Kidney epithelial cell (primary cell): ENCODE data around the gene OLAH. TPM values are rescaled to one million over a fixed set of nuclear protein-coding genes. Genes with fewer than 3 reads are reported as not detected.
"Not testable (repeated sequence)": the region's sequence is repeated elsewhere in the genome, so short reads cannot be mapped to it uniquely, and the experiment has no call there.

Source experiments
- DNase-seq: peaks from one replicate; pipeline ENCODE4 v3.0.0-alpha.2; 2010; ENCODE audit warnings: low read depth
- H3K27me3 ChIP-seq: 2 replicates; pipeline ENCODE4 v1.6.0; 2011; ENCODE audit warnings: low read length; ENCODE audit not compliant: control insufficient read depth, insufficient read depth
- H3K36me3 ChIP-seq: 2 replicates; pipeline ENCODE4 v1.5.1; 2011; ENCODE audit warnings: low read length; ENCODE audit not compliant: control insufficient read depth, insufficient read depth
- H3K4me3 ChIP-seq: 2 replicates; pipeline ENCODE4 v1.5.1; 2011; ENCODE audit warnings: low read depth, mild to moderate bottlenecking, control low read depth, low read length
- total RNA-seq: library from RNA; depleted of rRNA; stranded (reverse); fragments of >200 nt; gene quantifications from 2 replicates; pipeline ENCODE4 v1.2.3, GENCODE V29; 2015
- TF ChIP-seq, protein P1 (sequence below): IDR thresholded peaks from 2 replicates; pipeline ENCODE4 v1.5.1; 2011; ENCODE audit warnings: mild to moderate bottlenecking, moderate library complexity, low read length, control low read depth, inconsistent platforms; ENCODE audit not compliant: insufficient read depth, poor library complexity, severe bottlenecking

Gene OLAH
- total RNA-seq, result 8.4 TPM in 2 replicates

DNA sequence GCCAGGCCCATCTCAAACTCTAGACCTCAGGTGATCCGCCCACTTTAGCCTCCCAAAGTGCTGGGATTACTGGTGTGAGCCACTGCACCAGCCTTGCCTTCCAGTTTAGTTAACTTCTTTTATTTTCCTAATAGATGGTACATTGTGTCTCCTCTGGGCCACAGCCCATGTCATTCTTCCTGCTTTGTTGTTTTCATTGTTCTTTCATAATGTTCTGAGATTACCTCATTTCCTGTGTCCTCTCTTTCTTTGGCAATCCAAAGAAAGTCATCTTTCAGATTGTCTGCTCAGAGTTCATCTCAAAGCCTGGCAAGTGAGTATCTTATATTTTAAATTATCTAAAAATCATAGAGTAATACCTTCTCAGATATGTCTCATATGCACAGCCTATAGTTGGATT is at the start of gene OLAH:
Gene OLAH (plus strand): TSS at position 270 of the 400 bp plus-strand sequence. CDS start 3,346 bp downstream, outside the sequence.
- no peak for DNase-seq

DNA sequence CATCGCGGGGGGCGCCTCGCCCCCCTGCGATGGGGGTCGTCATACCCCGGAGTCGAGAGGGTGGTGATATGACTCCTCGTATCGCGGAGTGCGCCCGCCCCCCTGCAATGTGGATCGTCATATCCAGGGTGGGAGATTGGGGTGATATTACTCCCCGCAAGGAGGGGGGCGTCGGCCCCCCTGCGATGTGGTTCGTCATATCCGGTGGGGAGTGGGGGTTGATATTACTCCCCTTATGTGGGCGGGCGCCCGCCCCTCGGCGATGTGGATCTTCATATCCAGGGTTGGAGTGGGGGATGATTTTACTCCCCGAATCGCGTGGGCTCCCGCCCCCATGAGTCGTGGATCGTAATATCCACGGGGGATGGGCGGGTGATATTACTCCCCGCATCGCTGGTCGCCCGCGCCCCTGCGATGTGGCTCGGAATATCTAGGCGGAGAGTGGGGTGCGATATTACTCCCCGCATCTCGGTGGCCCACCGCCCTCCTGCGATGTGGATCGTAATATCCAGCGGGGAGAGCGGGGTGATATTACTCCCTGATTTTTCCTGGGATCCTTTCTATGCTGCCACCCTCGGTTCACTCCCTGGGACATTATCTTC is 47.7 kb upstream of the OLAH start:
- no peak for DNase-seq

More for the DNA sequence above, at the start of gene OLAH:
- Histone ChIP-seq H3K4me3 (no peak within 1 kb of the TSS), H3K27me3 (no peaks in the 10 kb centered on the region), H3K36me3 (no peaks in the 10 kb centered on the region)
- TF ChIP-seq, protein P1, sequence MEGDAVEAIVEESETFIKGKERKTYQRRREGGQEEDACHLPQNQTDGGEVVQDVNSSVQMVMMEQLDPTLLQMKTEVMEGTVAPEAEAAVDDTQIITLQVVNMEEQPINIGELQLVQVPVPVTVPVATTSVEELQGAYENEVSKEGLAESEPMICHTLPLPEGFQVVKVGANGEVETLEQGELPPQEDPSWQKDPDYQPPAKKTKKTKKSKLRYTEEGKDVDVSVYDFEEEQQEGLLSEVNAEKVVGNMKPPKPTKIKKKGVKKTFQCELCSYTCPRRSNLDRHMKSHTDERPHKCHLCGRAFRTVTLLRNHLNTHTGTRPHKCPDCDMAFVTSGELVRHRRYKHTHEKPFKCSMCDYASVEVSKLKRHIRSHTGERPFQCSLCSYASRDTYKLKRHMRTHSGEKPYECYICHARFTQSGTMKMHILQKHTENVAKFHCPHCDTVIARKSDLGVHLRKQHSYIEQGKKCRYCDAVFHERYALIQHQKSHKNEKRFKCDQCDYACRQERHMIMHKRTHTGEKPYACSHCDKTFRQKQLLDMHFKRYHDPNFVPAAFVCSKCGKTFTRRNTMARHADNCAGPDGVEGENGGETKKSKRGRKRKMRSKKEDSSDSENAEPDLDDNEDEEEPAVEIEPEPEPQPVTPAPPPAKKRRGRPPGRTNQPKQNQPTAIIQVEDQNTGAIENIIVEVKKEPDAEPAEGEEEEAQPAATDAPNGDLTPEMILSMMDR, result no peak

GRCh38 chr10:15013530-15013929 is 30.2 kb upstream of the OLAH start:
- not testable (repeated sequence) for H3K4me3 ChIP-seq, H3K27me3 ChIP-seq, H3K36me3 ChIP-seq
- DNase-seq, result peak; percentile 2

More for the DNA sequence above, 47.7 kb upstream of the OLAH start:
- no peaks in the 10 kb centered on the region for H3K27me3 ChIP-seq
- no peaks in the 10 kb centered on the region for H3K36me3 ChIP-seq
- H3K4me3 ChIP-seq, result peak overlapping the region; percentile 37
- TF ChIP-seq, protein P1, result no peak

DNA sequence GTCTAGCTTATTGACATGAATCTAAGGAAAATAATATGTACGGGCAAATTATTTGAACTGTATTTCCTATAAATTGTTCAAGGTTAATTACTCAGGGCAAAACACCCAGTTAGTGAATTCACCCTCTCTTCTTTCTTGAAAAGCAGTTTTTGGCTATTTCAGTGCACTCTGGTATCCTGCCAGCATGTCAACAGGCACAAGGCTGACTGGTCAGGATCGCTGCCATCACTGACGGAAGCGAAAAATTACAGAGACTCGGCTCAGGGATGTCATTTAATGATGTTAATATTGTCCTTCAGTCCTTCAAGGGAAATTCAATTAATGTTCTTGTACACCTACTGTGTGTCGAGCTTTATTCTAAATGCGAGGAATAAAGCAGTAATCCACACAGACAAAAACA is 28.3 kb upstream of the OLAH start:
- Histone ChIP-seq H3K36me3 (no peaks in the 10 kb centered on the region), H3K27me3 (no peaks in the 10 kb centered on the region), H3K4me3 (no peak overlapping the region)
- DNase-seq, result no peak
- TF ChIP-seq, protein P1, result no peak

GRCh38 chr10:15020966-15021365 is 22.8 kb upstream of the OLAH start:
- H3K4me3 ChIP-seq, H3K36me3 ChIP-seq, H3K27me3 ChIP-seq, DNase-seq: not testable (repeated sequence)

DNA sequence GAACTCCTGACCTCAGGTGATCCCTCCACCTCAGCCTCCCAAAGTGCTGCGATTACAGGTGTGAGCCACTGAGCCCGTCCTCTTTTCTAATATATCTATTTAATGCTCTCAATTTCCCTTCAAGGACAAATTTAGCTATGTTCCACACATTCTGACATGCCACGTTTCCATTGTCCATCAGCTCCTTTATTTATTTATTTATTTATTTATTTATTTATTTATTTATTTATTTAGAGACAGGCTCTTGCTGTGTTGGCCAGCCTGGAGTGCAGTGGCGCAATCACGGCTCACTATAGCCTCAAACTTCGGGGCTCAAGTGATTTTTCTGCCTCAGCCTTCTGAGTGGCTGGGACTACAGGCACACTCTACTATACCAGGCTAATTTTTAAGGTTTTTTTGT is 20.7 kb upstream of the OLAH start:
- DNase-seq, H3K4me3 ChIP-seq, H3K27me3 ChIP-seq, H3K36me3 ChIP-seq: not testable (repeated sequence)

DNA sequence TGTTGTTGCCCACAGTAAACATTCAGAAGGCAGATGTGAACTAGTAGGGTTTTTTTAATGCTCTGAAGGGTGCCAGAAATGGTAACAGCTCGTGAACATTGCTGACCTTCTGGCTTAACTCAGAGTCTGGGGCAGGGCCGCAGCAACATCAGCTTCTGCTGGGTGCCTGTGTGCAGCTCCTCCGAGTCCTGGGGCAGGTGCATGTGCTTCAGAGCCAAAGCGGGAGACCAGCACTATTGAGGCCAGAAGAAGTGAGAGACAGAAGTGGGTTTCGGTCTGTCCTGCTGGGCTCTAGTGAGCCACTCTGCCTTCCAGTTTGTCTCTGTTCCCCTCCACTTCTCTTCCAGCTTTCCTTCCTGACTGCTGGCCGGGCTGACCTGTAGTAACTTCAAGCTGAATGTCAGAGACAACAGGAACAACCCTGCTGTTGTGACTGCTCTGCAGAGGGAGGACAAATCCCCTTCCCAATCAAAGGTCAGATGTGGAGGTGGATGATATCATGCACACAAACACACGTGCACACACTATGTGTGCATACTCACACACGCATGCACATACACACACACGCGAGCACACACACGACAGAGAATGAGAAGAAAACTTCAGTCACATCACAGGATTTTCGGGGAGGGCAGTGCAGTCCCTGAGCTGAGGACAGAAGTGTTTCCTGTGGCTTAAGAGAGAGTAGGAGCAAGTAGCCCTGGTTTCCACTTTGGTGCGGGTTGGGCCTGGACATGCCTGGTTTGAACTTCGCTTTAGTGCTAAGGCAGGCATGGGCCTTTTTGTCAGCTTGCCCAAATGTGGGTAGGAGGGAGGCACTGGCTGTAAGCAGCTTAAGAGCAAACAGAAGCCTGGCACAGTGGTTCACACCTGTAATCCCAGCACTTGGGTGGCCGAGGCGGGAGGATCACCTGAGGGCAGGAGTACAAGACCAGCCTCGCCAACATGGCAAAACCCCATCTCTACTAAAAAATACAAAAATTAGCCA is 19.4 kb upstream of the OLAH start:
- not testable (repeated sequence) for DNase-seq, H3K4me3 ChIP-seq, H3K36me3 ChIP-seq, H3K27me3 ChIP-seq

GRCh38 chr10:15025040-15025439 is 18.7 kb upstream of the OLAH start:
- not testable (repeated sequence) for H3K27me3 ChIP-seq, H3K4me3 ChIP-seq, H3K36me3 ChIP-seq, DNase-seq
